OCI-LY3 (cell line): Measurements from ENCODE around the gene TTF2.

Experiments used
- EZH2phosphoT487 ChIP-seq: fragments of 200-600 bp; shearing (Covaris generic); IDR thresholded peaks from 2 replicates; pipeline ENCODE4 v1.6.1; 2018; ENCODE audit warnings: antibody characterized with exemption, mixed run types, low read depth
- TF ChIP-seq, protein P1 (sequence below): fragments of 200-600, 300-600 bp; sonication (generic); IDR thresholded peaks from 2 replicates; pipeline ENCODE4 v1.5.1; 2014; ENCODE audit warnings: antibody characterized with exemption, low read length, low read depth

DNA sequence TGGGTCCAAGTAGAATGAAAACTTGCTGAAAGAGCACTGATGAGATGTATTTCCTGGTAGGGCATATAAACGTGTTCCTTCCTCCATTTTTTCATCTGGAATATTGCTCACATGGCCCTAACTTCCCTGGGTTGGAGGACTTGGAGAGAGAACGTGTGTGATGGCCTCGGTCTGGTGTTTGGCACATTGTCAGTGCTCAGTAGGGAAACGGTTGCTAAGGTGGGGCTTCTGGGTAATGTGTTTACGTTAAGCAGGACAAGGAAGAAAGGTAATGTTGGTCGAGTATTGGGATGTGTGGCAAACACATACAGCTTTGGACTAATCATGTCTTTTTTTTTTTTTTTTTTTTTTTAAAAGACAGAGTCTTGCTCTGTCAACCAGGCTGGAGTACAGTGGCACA, 6.2 kb downstream of the TTF2 start:
- TF ChIP-seq EZH2phosphoT487: no peak
- TF ChIP-seq, protein P1, sequence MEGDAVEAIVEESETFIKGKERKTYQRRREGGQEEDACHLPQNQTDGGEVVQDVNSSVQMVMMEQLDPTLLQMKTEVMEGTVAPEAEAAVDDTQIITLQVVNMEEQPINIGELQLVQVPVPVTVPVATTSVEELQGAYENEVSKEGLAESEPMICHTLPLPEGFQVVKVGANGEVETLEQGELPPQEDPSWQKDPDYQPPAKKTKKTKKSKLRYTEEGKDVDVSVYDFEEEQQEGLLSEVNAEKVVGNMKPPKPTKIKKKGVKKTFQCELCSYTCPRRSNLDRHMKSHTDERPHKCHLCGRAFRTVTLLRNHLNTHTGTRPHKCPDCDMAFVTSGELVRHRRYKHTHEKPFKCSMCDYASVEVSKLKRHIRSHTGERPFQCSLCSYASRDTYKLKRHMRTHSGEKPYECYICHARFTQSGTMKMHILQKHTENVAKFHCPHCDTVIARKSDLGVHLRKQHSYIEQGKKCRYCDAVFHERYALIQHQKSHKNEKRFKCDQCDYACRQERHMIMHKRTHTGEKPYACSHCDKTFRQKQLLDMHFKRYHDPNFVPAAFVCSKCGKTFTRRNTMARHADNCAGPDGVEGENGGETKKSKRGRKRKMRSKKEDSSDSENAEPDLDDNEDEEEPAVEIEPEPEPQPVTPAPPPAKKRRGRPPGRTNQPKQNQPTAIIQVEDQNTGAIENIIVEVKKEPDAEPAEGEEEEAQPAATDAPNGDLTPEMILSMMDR: no peak
